Measurements from ENCODE around the gene CDK1.

DNA sequence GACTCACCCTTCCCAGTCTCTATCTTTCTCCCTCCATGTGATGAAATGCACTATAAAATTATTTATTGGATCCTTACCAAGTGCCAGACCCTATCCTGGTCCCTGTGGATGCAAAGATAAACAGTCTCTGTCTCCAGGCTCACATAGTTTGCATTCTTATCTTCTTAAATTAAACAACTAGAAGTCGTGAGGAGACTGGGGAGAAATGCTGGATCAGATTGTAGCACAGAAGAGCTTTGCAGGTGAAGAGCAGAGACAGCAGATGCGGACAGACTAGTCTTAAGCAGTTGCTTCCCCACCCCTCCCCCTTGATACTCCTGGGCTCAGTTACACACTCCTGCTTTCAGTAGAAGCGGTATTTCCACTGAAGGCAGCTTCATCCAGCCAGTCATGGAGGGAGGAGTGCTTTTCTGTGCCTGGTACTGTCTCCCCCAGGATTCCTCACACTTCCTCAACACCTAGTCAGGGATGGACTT is 20.8 kb upstream of the CDK1 start:
- no peak for TF ChIP-seq POLR2A (IDR thresholded peaks at IDR 0.05)
- TF ChIP-seq, protein P1, sequence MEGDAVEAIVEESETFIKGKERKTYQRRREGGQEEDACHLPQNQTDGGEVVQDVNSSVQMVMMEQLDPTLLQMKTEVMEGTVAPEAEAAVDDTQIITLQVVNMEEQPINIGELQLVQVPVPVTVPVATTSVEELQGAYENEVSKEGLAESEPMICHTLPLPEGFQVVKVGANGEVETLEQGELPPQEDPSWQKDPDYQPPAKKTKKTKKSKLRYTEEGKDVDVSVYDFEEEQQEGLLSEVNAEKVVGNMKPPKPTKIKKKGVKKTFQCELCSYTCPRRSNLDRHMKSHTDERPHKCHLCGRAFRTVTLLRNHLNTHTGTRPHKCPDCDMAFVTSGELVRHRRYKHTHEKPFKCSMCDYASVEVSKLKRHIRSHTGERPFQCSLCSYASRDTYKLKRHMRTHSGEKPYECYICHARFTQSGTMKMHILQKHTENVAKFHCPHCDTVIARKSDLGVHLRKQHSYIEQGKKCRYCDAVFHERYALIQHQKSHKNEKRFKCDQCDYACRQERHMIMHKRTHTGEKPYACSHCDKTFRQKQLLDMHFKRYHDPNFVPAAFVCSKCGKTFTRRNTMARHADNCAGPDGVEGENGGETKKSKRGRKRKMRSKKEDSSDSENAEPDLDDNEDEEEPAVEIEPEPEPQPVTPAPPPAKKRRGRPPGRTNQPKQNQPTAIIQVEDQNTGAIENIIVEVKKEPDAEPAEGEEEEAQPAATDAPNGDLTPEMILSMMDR (IDR thresholded peaks at IDR 0.05): no peak

Data from sigmoid colon (tissue), 3 donors.